Naive B cell (primary cell): Measurements from ENCODE around the gene SNX18. TPM values are rescaled to one million over a fixed set of nuclear protein-coding genes. Genes with fewer than 3 reads are reported as not detected.
A peak's percentile ranks its signal among the peaks of the same experiment; 100 is the strongest.

Experiments used
- ATAC-seq, 2 donors: fragments of 150-1000 bp; cut with Tn5 transposase; 2 replicates each; pipeline ENCODE4 v1.10.0; 2021; ENCODE audit warnings: low read depth in 2 of 2, mild to moderate bottlenecking in 2 of 2, moderate library complexity in 2 of 2
- DNase-seq: peaks from one replicate; pipeline ENCODE4 v3.0.0; 2022
- H3K27ac Mint-ChIP-seq, 6 donors: one replicate each; pipeline ENCODE4 v1.8.0; 2020 to 2022; ENCODE audit warnings: mild to moderate bottlenecking in 6 of 6, mixed read lengths in 6 of 6, moderate library complexity in 5 of 6, inconsistent platforms in 2 of 6
- H3K27me3 Mint-ChIP-seq, 3 donors: one replicate each; pipeline ENCODE4 v1.8.0; 2021 to 2022; ENCODE audit warnings: mixed read lengths in 3 of 3, mild to moderate bottlenecking in 1 of 3
- H3K36me3 Mint-ChIP-seq, 2 donors: one replicate each; pipeline ENCODE4 v1.8.0; 2020 to 2022; ENCODE audit warnings: mixed read lengths in 2 of 2, inconsistent platforms in 1 of 2, mild to moderate bottlenecking in 1 of 2
- H3K4me1 Mint-ChIP-seq, 3 donors: one replicate each; pipeline ENCODE4 v1.8.0; 2020 to 2022; ENCODE audit warnings: mixed read lengths in 3 of 3, inconsistent platforms in 1 of 3, mild to moderate bottlenecking in 1 of 3, moderate library complexity in 1 of 3
- H3K4me3 Mint-ChIP-seq, 8 donors: one replicate each; pipeline ENCODE4 v1.8.0; 2020 to 2022; ENCODE audit warnings: mild to moderate bottlenecking in 8 of 8, mixed read lengths in 8 of 8, moderate library complexity in 8 of 8, inconsistent platforms in 2 of 8
- H3K9me3 Mint-ChIP-seq, 7 donors: one replicate each; pipeline ENCODE4 v1.8.0; 2020 to 2022; ENCODE audit warnings: mixed read lengths in 7 of 7, mild to moderate bottlenecking in 5 of 7, inconsistent platforms in 2 of 7, moderate library complexity in 1 of 7
- polyA plus RNA-seq, 6 donors: library from polyadenylated mRNA; unstranded; fragments of 300-500 nt; fragmentation: Illumina TruSeq; gene quantifications; one replicate each; pipeline ENCODE4 v1.2.3, GENCODE V29; 2021; ENCODE audit warnings: low read depth in 6 of 6

Gene SNX18
- polyA plus RNA-seq, 6 donors from 2014 or later: 0.74 to 10.2 (median 7.6) TPM

GRCh38 chr5:54492178-54492577 is 25.4 kb upstream of the SNX18 start:
- DNase-seq: no peak
- Mint-ChIP-seq H3K27ac (peak overlapping the region in 1 of 6 donors; percentile 4), H3K4me1 (peaks cover 0 to 11% (median 2%) of the 10 kb centered on the region in 3 donors), H3K36me3 (peaks cover 0 to under 1% of the 10 kb centered on the region in 2 donors), H3K9me3 (no peaks in the 10 kb centered on the region), H3K4me3 (no peak overlapping the region), H3K27me3 (peaks cover 6 to 30% (median 17%) of the 10 kb centered on the region in 3 donors)
- no peak for ATAC-seq

- H3K4me3 Mint-ChIP-seq: no peak overlapping the region
- H3K27ac Mint-ChIP-seq: no peak overlapping the region
- peaks cover 0 to 12% of the 10 kb centered on the region in 2 donors for H3K36me3 Mint-ChIP-seq
- peaks cover 0 to 11% (median 2%) of the 10 kb centered on the region in 3 donors for H3K4me1 Mint-ChIP-seq
- ATAC-seq (no peak), DNase-seq (no peak)
- H3K9me3 Mint-ChIP-seq: peaks cover 0 to 20% (median 18%) of the 10 kb centered on the region in 7 donors
- peaks cover 17 to 37% (median 21%) of the 10 kb centered on the region in 3 donors for H3K27me3 Mint-ChIP-seq
Observed at GRCh38 chr5:54495027-54495426, 22.5 kb upstream of the SNX18 start.

- Mint-ChIP-seq H3K27me3 (peaks cover 0 to 15% (median 12%) of the 10 kb centered on the region in 3 donors), H3K36me3 (no peaks in the 10 kb centered on the region), H3K9me3 (peaks cover 0 to 7% (median 0%) of the 10 kb centered on the region in 7 donors), H3K4me3 (no peak overlapping the region), H3K27ac (no peak overlapping the region), H3K4me1 (peaks cover 5 to 18% (median 16%) of the 10 kb centered on the region in 3 donors)
- ATAC-seq (no peak), DNase-seq (no peak)
Observed at GRCh38 chr5:54514291-54514690, 3.3 kb upstream of the SNX18 start.

GRCh38 chr5:54514841-54515432 is 2.6 kb upstream of the SNX18 start:
- no peak for ATAC-seq
- H3K27me3 Mint-ChIP-seq: peaks cover 0 to 8% (median 6%) of the 10 kb centered on the region in 3 donors
- peaks cover 0 to 7% (median 0%) of the 10 kb centered on the region in 7 donors for H3K9me3 Mint-ChIP-seq
- H3K4me1 Mint-ChIP-seq: peaks cover 11 to 21% (median 18%) of the 10 kb centered on the region in 3 donors
- H3K27ac Mint-ChIP-seq: no peak overlapping the region
- peaks cover 0 to 5% of the 10 kb centered on the region in 2 donors for H3K36me3 Mint-ChIP-seq
- H3K4me3 Mint-ChIP-seq: no peak overlapping the region
- no peak for DNase-seq

- DNase-seq (no peak), ATAC-seq (no peak)
- peaks cover 0 to 11% of the 10 kb centered on the region in 2 donors for H3K36me3 Mint-ChIP-seq
- H3K27ac Mint-ChIP-seq: no peak overlapping the region
- peaks cover 0 to 6% (median 3%) of the 10 kb centered on the region in 3 donors for H3K27me3 Mint-ChIP-seq
- H3K4me3 Mint-ChIP-seq: peak overlapping the region in 3 of 8 donors; percentile 48 to 52 (median 50)
- H3K4me1 Mint-ChIP-seq: peaks cover 17 to 26% (median 23%) of the 10 kb centered on the region in 3 donors
- H3K9me3 Mint-ChIP-seq: peaks cover 0 to 7% (median 0%) of the 10 kb centered on the region in 7 donors
Observed at GRCh38 chr5:54515634-54516033, 1.9 kb upstream of the SNX18 start.

- H3K9me3 Mint-ChIP-seq: peaks cover 0 to 7% (median 0%) of the 10 kb centered on the region in 7 donors
- DNase-seq (no peak), ATAC-seq (no peak)
- peaks cover 0 to 15% of the 10 kb centered on the region in 2 donors for H3K36me3 Mint-ChIP-seq
- peaks cover 22 to 31% (median 28%) of the 10 kb centered on the region in 3 donors for H3K4me1 Mint-ChIP-seq
- no peak overlapping the region for H3K27ac Mint-ChIP-seq
- peak overlapping the region in 2 of 8 donors; percentile 29 to 100 for H3K4me3 Mint-ChIP-seq
- H3K27me3 Mint-ChIP-seq: peaks cover 0 to 6% (median 0%) of the 10 kb centered on the region in 3 donors
Observed at GRCh38 chr5:54516051-54516655, 1.4 kb upstream of the SNX18 start.

- Mint-ChIP-seq H3K27me3 (peaks cover 0 to 6% (median 0%) of the 10 kb centered on the region in 3 donors), H3K4me3 (peak overlapping the region; percentile 75 to 100 (median 89)), H3K4me1 (peaks cover 29 to 41% (median 38%) of the 10 kb centered on the region in 3 donors), H3K9me3 (peaks cover 0 to 2% (median 0%) of the 10 kb centered on the region in 7 donors), H3K27ac (peak overlapping the region in 2 of 6 donors; percentile 20 to 21), H3K36me3 (peaks cover 0 to 15% of the 10 kb centered on the region in 2 donors)
- DNase-seq (no peak), ATAC-seq (peak in 1 of 2 donors; percentile 9)
Observed at GRCh38 chr5:54517174-54517511, 416 bp upstream of the SNX18 start.

- peak overlapping the region; percentile 87 to 100 (median 96) for H3K4me3 Mint-ChIP-seq
- peaks cover 39 to 50% (median 41%) of the 10 kb centered on the region in 3 donors for H3K4me1 Mint-ChIP-seq
- DNase-seq (peak; percentile 59), ATAC-seq (peak; percentile 60 to 62)
- peak overlapping the region in 4 of 6 donors; percentile 28 to 87 (median 82) for H3K27ac Mint-ChIP-seq
- peaks cover 0 to 22% of the 10 kb centered on the region in 2 donors for H3K36me3 Mint-ChIP-seq
- peaks cover 0 to 6% (median 0%) of the 10 kb centered on the region in 3 donors for H3K27me3 Mint-ChIP-seq
- H3K9me3 Mint-ChIP-seq: no peaks in the 10 kb centered on the region
Observed at GRCh38 chr5:54518146-54518817, 723 bp downstream of the SNX18 start.

GRCh38 chr5:54518818-54519508 is 1.4 kb downstream of the SNX18 start:
- DNase-seq (no peak), ATAC-seq (no peak)
- Mint-ChIP-seq H3K9me3 (no peaks in the 10 kb centered on the region), H3K4me3 (peak overlapping the region; percentile 87 to 100 (median 96)), H3K27ac (peak overlapping the region; percentile 47 to 87 (median 70)), H3K27me3 (peaks cover 0 to 6% (median 0%) of the 10 kb centered on the region in 3 donors), H3K4me1 (peaks cover 41 to 56% (median 44%) of the 10 kb centered on the region in 3 donors), H3K36me3 (peaks cover 0 to 23% of the 10 kb centered on the region in 2 donors)

GRCh38 chr5:54519509-54519876 is 1.9 kb downstream of the SNX18 start:
- peaks cover 0 to 2% (median 0%) of the 10 kb centered on the region in 3 donors for H3K27me3 Mint-ChIP-seq
- H3K9me3 Mint-ChIP-seq: no peaks in the 10 kb centered on the region
- peaks cover 41 to 62% (median 49%) of the 10 kb centered on the region in 3 donors for H3K4me1 Mint-ChIP-seq
- peak overlapping the region; percentile 87 to 100 (median 96) for H3K4me3 Mint-ChIP-seq
- peak overlapping the region; percentile 28 to 81 (median 54) for H3K27ac Mint-ChIP-seq
- ATAC-seq (no peak), DNase-seq (no peak)
- peaks cover 0 to 23% of the 10 kb centered on the region in 2 donors for H3K36me3 Mint-ChIP-seq

- Mint-ChIP-seq H3K36me3 (peaks cover 0 to 26% of the 10 kb centered on the region in 2 donors), H3K27ac (peak overlapping the region in 5 of 6 donors; percentile 2 to 85 (median 38)), H3K27me3 (no peaks in the 10 kb centered on the region), H3K4me1 (peaks cover 41 to 67% (median 55%) of the 10 kb centered on the region in 3 donors), H3K4me3 (peak overlapping the region; percentile 87 to 100 (median 96)), H3K9me3 (no peaks in the 10 kb centered on the region)
- DNase-seq (no peak), ATAC-seq (no peak)
Observed at GRCh38 chr5:54520438-54520846, 2.9 kb downstream of the SNX18 start.

GRCh38 chr5:54520940-54521339 is 3.4 kb downstream of the SNX18 start:
- Mint-ChIP-seq H3K27me3 (no peaks in the 10 kb centered on the region), H3K9me3 (no peaks in the 10 kb centered on the region), H3K4me3 (peak overlapping the region; percentile 87 to 100 (median 96)), H3K4me1 (peaks cover 41 to 67% (median 60%) of the 10 kb centered on the region in 3 donors), H3K27ac (peak overlapping the region in 4 of 6 donors; percentile 5 to 85 (median 60)), H3K36me3 (peaks cover 0 to 27% of the 10 kb centered on the region in 2 donors)
- ATAC-seq (no peak), DNase-seq (no peak)
